ENCODE measurements around the gene TRMT10B. TPM values are rescaled to one million over a fixed set of nuclear protein-coding genes. Genes with fewer than 3 reads are reported as not detected.

The TRMT10B gene, protein sequence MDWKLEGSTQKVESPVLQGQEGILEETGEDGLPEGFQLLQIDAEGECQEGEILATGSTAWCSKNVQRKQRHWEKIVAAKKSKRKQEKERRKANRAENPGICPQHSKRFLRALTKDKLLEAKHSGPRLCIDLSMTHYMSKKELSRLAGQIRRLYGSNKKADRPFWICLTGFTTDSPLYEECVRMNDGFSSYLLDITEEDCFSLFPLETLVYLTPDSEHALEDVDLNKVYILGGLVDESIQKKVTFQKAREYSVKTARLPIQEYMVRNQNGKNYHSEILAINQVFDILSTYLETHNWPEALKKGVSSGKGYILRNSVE
- polyA plus RNA-seq (2011; rRNA removed) (6.3 and 6.9 TPM in 2 replicates), polyA minus RNA-seq (2011; rRNA and poly(A)+ RNA removed) (1.9 and 2.6 TPM in 2 replicates)

DNA sequence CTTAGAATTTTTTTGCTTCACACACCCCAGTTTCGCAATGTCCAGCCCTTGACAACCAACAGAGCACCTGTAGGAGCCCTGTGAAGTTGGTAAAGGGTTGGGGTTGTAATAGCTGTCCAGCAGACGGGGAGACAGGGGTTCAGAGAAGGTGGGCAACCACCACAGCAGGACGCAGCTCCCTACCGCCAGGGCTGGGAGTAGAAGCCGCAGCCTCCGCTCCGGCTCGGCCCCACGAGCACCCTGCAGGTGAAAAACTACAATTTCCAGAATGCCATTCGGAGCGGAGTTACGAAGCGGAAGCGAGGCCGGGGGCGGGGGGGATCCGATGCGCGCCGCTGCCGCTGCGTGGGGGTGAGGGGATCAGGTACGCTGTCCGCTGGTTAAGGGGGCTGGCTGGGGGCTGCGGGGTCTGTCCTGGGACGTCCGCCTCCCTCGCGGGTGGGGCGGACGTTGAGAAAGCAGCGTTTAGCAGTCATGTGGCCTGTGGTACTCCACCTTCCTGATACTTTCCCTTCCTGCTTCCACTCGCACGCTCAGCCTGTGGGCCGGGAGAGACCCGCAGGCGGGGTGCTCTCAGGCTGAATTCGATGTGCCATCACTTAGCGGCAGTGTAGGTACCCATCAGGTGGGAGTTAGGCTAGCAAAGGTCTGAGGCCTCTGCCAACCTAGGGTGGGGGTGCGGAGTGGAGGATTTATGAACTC is at the start of gene TRMT10B:
Gene TRMT10B (plus strand): TSS at position 317 of the 702 bp plus-strand sequence. CDS start 8,127 bp downstream, outside the sequence.
- Histone ChIP-seq H3K27ac (ENCODE audit: low read depth, low read length) (peak within 1 kb of the TSS; percentile 39), H3K27me3 (ENCODE audit: control insufficient read depth, insufficient read depth, low read length) (no peaks in the 10 kb centered on the region), H3K9me3 (ENCODE audit: control insufficient read depth, insufficient read depth, low read length) (no peaks in the 10 kb centered on the region; the same call in 1 of the 2 replicates), H3K4me3 (ENCODE audit: low read depth, low read length) (peak within 1 kb of the TSS; percentile 78)
- TF ChIP-seq CTCF (IDR thresholded peaks at IDR 0.05; ENCODE audit: low read depth, low read length): peak; percentile 24; the same call in 1 of the 2 replicates
- POLR2A ChIA-PET: interaction anchor here (0.7 kb wide), 1 partner anchor 48 kb away, joined by 3 read pairs; no protein-coding TSS in a partner anchor
- DNase-seq (ENCODE audit: low read depth, low spot score): peak; percentile 10
- CTCF ChIA-PET: no interaction called here

DNA sequence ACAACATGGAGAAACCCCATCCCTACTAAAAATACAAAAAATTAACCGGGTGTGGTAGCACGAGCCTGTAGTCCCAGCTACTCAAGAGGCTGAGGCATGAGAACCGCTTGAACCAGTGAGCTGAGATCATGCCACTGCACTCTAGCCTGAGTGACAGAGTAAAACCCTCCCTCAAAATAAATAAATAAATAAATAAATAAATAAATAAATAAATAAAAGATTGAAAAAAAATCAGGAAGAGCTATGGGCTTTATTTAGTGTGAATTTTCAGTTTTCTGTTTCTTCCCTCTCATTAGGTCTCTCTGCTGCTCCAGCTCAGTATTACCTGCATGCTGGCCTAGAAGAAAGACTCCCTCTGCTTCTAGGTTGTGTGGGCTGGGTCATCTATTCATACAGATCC is 47.8 kb upstream of the TRMT10B start:
- CTCF ChIA-PET: no interaction called here
- Histone ChIP-seq H3K27ac (ENCODE audit: low read depth, low read length) (no peak overlapping the region), H3K4me3 (ENCODE audit: low read depth, low read length) (no peak overlapping the region), H3K9me3 (ENCODE audit: control insufficient read depth, insufficient read depth, low read length) (no peaks in the 10 kb centered on the region), H3K27me3 (ENCODE audit: control insufficient read depth, insufficient read depth, low read length) (peaks cover 47% of the 10 kb centered on the region)
- POLR2A ChIA-PET: no interaction called here
- DNase-seq (ENCODE audit: low read depth, low spot score): no peak
- no peak for TF ChIP-seq CTCF (IDR thresholded peaks at IDR 0.05; ENCODE audit: low read depth, low read length)

DNA sequence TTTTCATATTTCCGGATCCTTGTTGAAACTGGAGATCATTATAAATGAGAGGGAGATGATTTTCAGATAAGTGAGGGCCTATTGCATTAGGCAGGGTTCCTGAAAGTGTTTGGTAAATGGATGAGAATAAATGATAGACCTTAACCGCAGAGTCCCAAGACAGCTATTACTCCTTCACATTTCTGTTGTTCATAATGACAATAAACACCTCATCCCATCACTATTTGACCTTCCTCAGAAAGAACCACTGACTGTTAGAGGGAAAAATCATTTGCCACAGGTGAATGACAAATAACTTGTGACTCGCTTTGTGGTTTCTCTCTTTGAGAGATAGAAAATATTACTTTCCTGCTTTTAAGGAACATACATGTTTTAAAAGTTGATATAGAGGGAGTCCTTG is 47.3 kb upstream of the TRMT10B start:
- no peak for DNase-seq (ENCODE audit: low read depth, low spot score)
- H3K27me3 ChIP-seq (ENCODE audit: control insufficient read depth, insufficient read depth, low read length): peaks cover 42% of the 10 kb centered on the region
- no peak overlapping the region for H3K4me3 ChIP-seq (ENCODE audit: low read depth, low read length)
- no peaks in the 10 kb centered on the region for H3K9me3 ChIP-seq (ENCODE audit: control insufficient read depth, insufficient read depth, low read length)
- CTCF ChIA-PET: no interaction called here
- POLR2A ChIA-PET: no interaction called here
- TF ChIP-seq CTCF (IDR thresholded peaks at IDR 0.05; ENCODE audit: low read depth, low read length): no peak
- H3K27ac ChIP-seq (ENCODE audit: low read depth, low read length): no peak overlapping the region

DNA sequence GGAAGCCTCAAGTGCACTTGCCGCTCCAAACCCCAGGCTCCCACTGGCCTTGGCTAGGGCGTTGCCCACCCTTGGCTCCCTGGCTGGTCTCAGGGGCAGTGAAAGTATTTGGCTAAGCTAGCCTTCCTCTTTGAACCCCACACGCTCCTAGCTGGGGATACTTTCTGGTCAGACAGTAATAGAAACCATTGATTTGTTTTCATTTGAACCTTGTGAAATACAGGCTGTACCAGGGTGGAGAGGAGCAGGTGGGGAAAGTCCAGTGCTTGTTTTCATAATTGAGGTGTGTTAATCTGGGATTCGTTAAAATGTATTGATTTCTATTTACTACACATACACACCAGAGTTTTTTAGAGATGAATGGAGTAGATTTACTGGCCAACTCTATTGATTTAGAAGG is 45.9 kb upstream of the TRMT10B start:
- H3K9me3 ChIP-seq (ENCODE audit: control insufficient read depth, insufficient read depth, low read length): no peaks in the 10 kb centered on the region
- H3K27me3 ChIP-seq (ENCODE audit: control insufficient read depth, insufficient read depth, low read length): peaks cover 31% of the 10 kb centered on the region
- CTCF ChIA-PET: no interaction called here

More for the DNA sequence above, 45.9 kb upstream of the TRMT10B start:
- no peak overlapping the region for H3K27ac ChIP-seq (ENCODE audit: low read depth, low read length)
- POLR2A ChIA-PET: no interaction called here
- no peak for DNase-seq (ENCODE audit: low read depth, low spot score)
- no peak for TF ChIP-seq CTCF (IDR thresholded peaks at IDR 0.05; ENCODE audit: low read depth, low read length)
- no peak overlapping the region for H3K4me3 ChIP-seq (ENCODE audit: low read depth, low read length)
